Measurements from ENCODE around the gene GRAMD1A.

- TF ChIP-seq EZH2 (IDR thresholded peaks at IDR 0.05; ENCODE audit: borderline replicate concordance, insufficient read depth, low read length, poor library complexity, severe bottlenecking) (no peak), CTCF (IDR thresholded peaks at IDR 0.05; ENCODE audit: poor library complexity, severe bottlenecking) (no peak)
These were observed 15.3 kb downstream of the GRAMD1A start for GRCh38 chr19:35015270-35015953.

Data from neural cell (in vitro differentiated cells).